ENCODE data around the gene ZNF90.
"Not testable (repeated sequence)": the region's sequence is repeated elsewhere in the genome, so short reads cannot be mapped to it uniquely, and the experiment has no call there.

Gene ZNF90

GRCh38 chr19:20107301-20107700 is 29.5 kb downstream of the ZNF90 start:
- no peak for DNase-seq

- not testable (repeated sequence) for DNase-seq
These were observed 40.5 kb downstream of the ZNF90 start for GRCh38 chr19:20118064-20118839.

GRCh38 chr19:20124879-20125278 is 47.1 kb downstream of the ZNF90 start:
- no peak for DNase-seq

GRCh38 chr19:20132933-20133332 is 55.1 kb downstream of the ZNF90 start:
- not testable (repeated sequence) for DNase-seq

GRCh38 chr19:20137714-20138113 is 59.9 kb downstream of the ZNF90 start:
- not testable (repeated sequence) for DNase-seq

- no peak for DNase-seq
These were observed 73.9 kb downstream of the ZNF90 start for GRCh38 chr19:20151617-20152145.

- not testable (repeated sequence) for DNase-seq
These were observed 74.7 kb downstream of the ZNF90 start for GRCh38 chr19:20152506-20152905.

GRCh38 chr19:20153281-20153680 is 75.5 kb downstream of the ZNF90 start:
- no peak for DNase-seq

- DNase-seq = no peak
These were observed 76.8 kb downstream of the ZNF90 start for GRCh38 chr19:20154636-20155035.

- no peak for DNase-seq
These were observed 85.0 kb downstream of the ZNF90 start for GRCh38 chr19:20162821-20163220.

GRCh38 chr19:20164456-20164855 is 86.7 kb downstream of the ZNF90 start:
- DNase-seq = no peak

GRCh38 chr19:20165971-20166592 is 88.3 kb downstream of the ZNF90 start:
- DNase-seq = no peak

GRCh38 chr19:20167020-20167644 is 89.3 kb downstream of the ZNF90 start, which contains the start of gene ZNF486:
Gene ZNF486, plus strand, starts transcription at chr19:20167214. Its CDS starts 117 bp downstream, at chr19:20167331.
- peak; percentile 84 for DNase-seq

GRCh38 chr19:20167651-20168122 is 89.9 kb downstream of the ZNF90 start:
- no peak for DNase-seq
